OCI-LY3 (cell line): ENCODE data around the gene TCP11.

Experiments
- H2AFZ ChIP-seq: fragments of 200-600, 300-600 bp; shearing (Covaris generic); 2 replicates; pipeline ENCODE4 v1.6.0; 2014; ENCODE audit warnings: antibody characterized with exemption, low read depth, low read length
- H3K27ac ChIP-seq: fragments of 200-600, 300-600 bp; sonication (generic); 2 replicates; pipeline ENCODE4 v1.5.1; 2014; ENCODE audit warnings: mild to moderate bottlenecking, low read length, moderate library complexity, mixed read lengths
- H3K27me3 ChIP-seq: fragments of 200-600, 300-600 bp; sonication (generic); 2 replicates; pipeline ENCODE4 v1.6.1; 2014; ENCODE audit warnings: low read depth, low read length, mixed read lengths
- H3K36me3 ChIP-seq: fragments of 200-600, 300-600 bp; sonication (generic); replicated peaks from 2 replicates; pipeline ENCODE3; 2014; ENCODE audit warnings: low read depth, low read length, mixed read lengths
- H3K4me1 ChIP-seq: fragments of 300-600, 200-600 bp; sonication (generic); 2 replicates; pipeline ENCODE4 v1.6.1; 2014; ENCODE audit warnings: low read length, mixed read lengths
- H3K4me2 ChIP-seq: fragments of 200-600, 300-600 bp; sonication (generic); 2 replicates; pipeline ENCODE4 v1.6.1; 2014; ENCODE audit warnings: low read length, mixed read lengths
- H3K4me3 ChIP-seq: fragments of 300-600, 200-600 bp; sonication (generic); 2 replicates; pipeline ENCODE4 v1.5.1; 2014; ENCODE audit warnings: antibody characterized with exemption, mild to moderate bottlenecking, low read length, moderate library complexity
- H3K79me2 ChIP-seq: fragments of 300-600, 200-600 bp; shearing (Covaris generic); 2 replicates; pipeline ENCODE4 v1.6.1; 2014; ENCODE audit warnings: mild to moderate bottlenecking, low read length, mixed read lengths
- H3K9ac ChIP-seq: fragments of 300-600, 200-600 bp; shearing (Covaris generic); 2 replicates; pipeline ENCODE4 v1.6.0; 2014; ENCODE audit warnings: mild to moderate bottlenecking, low read length, moderate library complexity
- H3K9me3 ChIP-seq: fragments of 200-600, 300-600 bp; shearing (Covaris generic); 2 replicates; pipeline ENCODE4 v1.6.1; 2014; ENCODE audit warnings: low read length, mixed read lengths; ENCODE audit not compliant: insufficient read depth
- H4K20me1 ChIP-seq: fragments of 200-600, 300-600 bp; sonication (generic); 2 replicates; pipeline ENCODE4 v1.6.1; 2016; ENCODE audit warnings: low read length, mixed read lengths; ENCODE audit not compliant: insufficient read depth
- EZH2phosphoT487 ChIP-seq: fragments of 200-600 bp; shearing (Covaris generic); IDR thresholded peaks from 2 replicates; pipeline ENCODE4 v1.6.1; 2018; ENCODE audit warnings: antibody characterized with exemption, mixed run types, low read depth
- TF ChIP-seq, protein P1 (sequence below): fragments of 200-600, 300-600 bp; sonication (generic); IDR thresholded peaks from 2 replicates; pipeline ENCODE4 v1.5.1; 2014; ENCODE audit warnings: antibody characterized with exemption, low read length, low read depth

Gene TCP11

DNA sequence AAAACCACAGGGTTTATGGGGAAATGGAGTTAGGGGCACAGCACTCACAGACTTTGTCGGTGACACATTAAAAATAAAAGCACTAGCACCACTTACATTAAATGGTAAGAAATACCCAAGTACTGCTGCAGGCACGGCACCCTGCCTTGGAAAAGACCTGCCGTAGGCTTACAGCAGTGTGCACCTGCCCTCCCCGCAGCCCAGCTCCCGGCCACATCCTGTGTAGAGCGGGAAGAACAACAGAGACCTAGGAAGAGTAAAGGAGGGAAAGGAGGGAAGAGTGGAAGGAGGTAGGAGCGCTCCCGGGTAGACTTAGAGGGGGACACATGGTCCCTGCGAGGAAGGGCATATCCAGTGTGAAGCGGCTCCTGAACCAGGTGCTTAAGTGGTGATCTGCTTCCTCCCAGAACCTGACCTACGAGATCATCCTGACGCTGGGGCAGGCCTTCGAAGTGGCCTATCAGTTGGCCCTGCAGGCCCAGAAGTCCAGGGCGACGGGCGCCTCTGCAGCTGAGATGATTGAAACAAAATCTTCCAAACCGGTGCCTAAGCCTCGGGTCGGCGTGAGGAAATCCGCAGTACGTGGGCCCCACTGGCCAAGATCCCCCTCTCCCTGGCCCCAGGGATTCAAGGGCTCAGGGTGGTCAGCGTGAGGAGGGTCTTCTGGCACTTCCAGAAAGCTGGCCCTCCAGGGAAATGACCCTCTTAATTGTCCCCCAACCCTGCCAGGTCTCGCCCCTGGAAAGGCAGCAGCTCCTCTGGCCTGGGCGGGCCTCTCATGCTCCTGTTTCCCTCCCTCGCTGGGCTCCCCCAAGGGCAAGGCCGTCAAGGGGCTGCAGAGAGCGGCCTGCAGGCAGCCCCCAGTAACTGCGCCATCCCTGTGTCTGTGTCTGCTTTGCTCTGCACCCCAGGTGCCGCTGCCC, 55.5 kb downstream of the TCP11 start:
- Histone ChIP-seq H3K4me1 (peaks cover 6% of the 10 kb centered on the region; the same call in 1 of the 2 replicates), H3K27ac (no peak overlapping the region), H3K4me3 (no peak overlapping the region), H3K27me3 (no peaks in the 10 kb centered on the region), H3K4me2 (no peak overlapping the region), H3K9me3 (no peaks in the 10 kb centered on the region), H4K20me1 (no peaks in the 10 kb centered on the region), H3K9ac (no peak overlapping the region), H3K79me2 (no peaks in the 10 kb centered on the region), H3K36me3 (no peaks in the 10 kb centered on the region), H2AFZ (no peak overlapping the region)
- no peak for TF ChIP-seq EZH2phosphoT487
- TF ChIP-seq, protein P1, sequence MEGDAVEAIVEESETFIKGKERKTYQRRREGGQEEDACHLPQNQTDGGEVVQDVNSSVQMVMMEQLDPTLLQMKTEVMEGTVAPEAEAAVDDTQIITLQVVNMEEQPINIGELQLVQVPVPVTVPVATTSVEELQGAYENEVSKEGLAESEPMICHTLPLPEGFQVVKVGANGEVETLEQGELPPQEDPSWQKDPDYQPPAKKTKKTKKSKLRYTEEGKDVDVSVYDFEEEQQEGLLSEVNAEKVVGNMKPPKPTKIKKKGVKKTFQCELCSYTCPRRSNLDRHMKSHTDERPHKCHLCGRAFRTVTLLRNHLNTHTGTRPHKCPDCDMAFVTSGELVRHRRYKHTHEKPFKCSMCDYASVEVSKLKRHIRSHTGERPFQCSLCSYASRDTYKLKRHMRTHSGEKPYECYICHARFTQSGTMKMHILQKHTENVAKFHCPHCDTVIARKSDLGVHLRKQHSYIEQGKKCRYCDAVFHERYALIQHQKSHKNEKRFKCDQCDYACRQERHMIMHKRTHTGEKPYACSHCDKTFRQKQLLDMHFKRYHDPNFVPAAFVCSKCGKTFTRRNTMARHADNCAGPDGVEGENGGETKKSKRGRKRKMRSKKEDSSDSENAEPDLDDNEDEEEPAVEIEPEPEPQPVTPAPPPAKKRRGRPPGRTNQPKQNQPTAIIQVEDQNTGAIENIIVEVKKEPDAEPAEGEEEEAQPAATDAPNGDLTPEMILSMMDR, result no peak

DNA sequence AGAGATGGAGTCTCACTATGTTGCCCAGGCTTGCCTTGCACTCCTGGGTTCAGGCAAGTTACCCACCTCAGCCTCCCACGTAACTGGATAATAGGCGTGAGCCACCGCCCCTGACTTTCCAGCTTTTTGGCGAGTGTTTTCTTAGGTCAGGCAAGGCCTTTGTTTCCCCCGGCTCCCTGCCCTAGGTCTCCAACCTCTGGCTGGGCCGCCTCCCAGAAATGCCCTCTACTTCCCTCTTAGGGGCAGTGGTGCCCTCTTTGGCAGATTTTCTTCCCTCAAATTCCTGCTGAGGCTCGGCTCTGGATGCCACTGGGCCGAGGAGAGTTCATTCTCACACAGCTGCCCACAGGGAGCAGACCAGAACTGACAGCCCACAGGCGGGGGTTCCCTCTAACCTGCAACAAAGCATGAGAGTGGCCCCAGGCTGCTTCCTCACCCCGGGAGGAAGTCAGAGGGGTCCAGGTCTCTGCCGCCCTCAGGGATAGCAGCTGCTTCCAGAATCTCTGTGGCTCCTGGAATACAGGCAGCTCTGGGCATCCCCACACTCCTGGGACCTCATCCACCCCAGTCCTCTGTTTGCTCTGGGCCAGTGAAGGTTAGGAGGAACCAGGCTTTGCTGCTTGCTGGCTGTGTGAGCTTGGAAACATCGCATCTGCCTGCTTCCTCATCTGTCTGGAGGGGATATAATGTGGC, 56.5 kb downstream of the TCP11 start:
- H3K9me3 ChIP-seq, result no peaks in the 10 kb centered on the region
- H2AFZ ChIP-seq, result no peak overlapping the region
- TF ChIP-seq, protein P1, result no peak
- TF ChIP-seq EZH2phosphoT487, result no peak
- H3K9ac ChIP-seq, result no peak overlapping the region
- H3K27me3 ChIP-seq, result no peaks in the 10 kb centered on the region
- no peak overlapping the region for H3K4me2 ChIP-seq
- no peaks in the 10 kb centered on the region for H4K20me1 ChIP-seq
- no peaks in the 10 kb centered on the region for H3K36me3 ChIP-seq
- no peak overlapping the region for H3K27ac ChIP-seq
- H3K4me3 ChIP-seq, result no peak overlapping the region
- no peaks in the 10 kb centered on the region for H3K79me2 ChIP-seq
- peaks cover 6% of the 10 kb centered on the region; the same call in 1 of the 2 replicates for H3K4me1 ChIP-seq

DNA sequence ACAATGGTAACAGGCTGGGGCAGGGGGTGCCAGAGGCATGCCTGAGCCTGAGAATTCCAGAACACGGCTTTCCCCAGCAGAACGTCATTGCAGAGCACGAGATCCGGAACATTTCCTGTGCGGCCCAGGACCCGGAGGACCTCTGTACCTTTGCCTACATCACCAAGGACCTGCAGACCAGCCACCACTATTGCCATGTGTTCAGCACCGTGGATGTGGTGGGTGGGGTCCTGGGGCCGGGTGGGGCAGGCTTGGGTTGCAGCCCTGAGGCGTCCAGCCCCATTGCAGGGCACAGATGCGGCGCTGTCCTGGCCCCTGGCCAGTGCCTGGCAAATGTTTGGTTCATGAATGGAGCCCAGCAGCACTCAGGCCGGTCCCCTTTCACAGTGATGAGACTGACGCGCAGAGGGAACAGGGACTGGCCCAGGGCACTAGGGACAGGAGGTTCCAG, 57.1 kb downstream of the TCP11 start:
- Histone ChIP-seq H3K27me3 (no peaks in the 10 kb centered on the region), H3K36me3 (no peaks in the 10 kb centered on the region), H3K79me2 (no peaks in the 10 kb centered on the region), H3K27ac (no peak overlapping the region), H3K4me2 (no peak overlapping the region), H3K9me3 (no peaks in the 10 kb centered on the region), H3K4me3 (no peak overlapping the region), H2AFZ (no peak overlapping the region), H3K9ac (no peak overlapping the region), H4K20me1 (no peaks in the 10 kb centered on the region), H3K4me1 (peaks cover 6% of the 10 kb centered on the region; the same call in 1 of the 2 replicates)
- no peak for TF ChIP-seq EZH2phosphoT487
- TF ChIP-seq, protein P1, result no peak

DNA sequence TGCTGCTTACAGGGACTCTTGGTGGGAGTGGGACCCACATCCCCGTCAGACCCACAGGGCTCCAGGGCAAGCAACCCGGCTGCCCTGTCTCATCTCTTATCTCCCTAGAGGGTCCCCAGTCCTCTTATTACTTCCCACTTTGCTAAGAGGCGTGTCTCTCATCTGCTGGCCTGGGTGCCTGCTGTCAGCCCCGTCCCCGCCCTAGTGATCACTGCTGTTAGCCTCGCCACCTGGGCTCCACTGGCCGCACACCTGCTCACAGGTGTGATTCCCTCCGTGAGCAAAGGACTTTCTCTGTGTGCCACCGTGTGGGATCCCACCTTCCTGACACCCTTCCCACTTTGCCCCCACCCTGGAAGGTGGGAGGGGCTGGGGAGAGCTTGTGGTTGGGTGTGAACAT, 57.6 kb downstream of the TCP11 start:
- Histone ChIP-seq H3K9me3 (no peaks in the 10 kb centered on the region), H3K27ac (no peak overlapping the region), H2AFZ (no peak overlapping the region), H3K9ac (no peak overlapping the region), H3K4me1 (peaks cover 6% of the 10 kb centered on the region; the same call in 1 of the 2 replicates), H3K4me2 (no peak overlapping the region), H3K4me3 (no peak overlapping the region), H4K20me1 (no peaks in the 10 kb centered on the region), H3K27me3 (no peaks in the 10 kb centered on the region), H3K79me2 (no peaks in the 10 kb centered on the region), H3K36me3 (no peaks in the 10 kb centered on the region)
- TF ChIP-seq EZH2phosphoT487, result no peak
- TF ChIP-seq, protein P1, result no peak
